ENCODE data around the gene PARP16.

Gene PARP16

DNA sequence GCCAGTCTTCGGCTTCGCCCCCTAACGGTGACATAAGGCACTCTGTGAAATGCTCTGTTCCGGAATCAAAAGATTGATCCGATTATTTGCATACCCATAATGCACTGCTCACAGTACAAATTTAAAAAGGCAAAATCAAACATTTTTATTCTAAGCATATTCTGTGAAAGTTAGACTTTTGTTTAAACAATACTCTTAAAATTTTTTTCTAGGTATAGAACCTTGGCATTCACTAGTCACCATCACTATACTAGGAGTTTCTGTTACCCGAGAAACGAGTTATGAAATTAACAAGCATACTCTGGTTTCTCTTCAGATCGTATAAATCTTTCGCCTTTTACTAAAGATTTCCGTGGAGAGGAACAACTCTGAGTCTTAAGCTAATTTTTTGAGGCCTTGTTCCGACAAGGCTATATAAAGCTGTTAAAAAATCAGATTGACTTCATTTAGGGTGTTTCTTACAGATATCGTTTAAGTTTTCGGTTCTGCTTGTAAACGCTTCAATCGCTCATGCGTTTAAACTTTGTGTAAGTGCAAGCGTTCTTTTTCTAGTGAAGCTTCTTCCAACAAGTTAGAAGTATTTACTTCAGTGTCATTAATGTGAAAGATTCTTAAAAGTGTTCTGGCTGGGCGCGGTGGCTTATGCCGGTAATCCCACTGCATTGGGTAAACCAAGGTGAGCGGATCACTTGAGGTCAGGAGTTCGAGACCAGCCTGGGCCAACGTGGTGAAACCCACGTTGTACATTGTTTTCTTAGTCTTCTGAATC, 17.9 kb upstream of the PARP16 start, which contains the start of gene RNU5B-1 (continued):
- TF ChIP-seq, protein P1, sequence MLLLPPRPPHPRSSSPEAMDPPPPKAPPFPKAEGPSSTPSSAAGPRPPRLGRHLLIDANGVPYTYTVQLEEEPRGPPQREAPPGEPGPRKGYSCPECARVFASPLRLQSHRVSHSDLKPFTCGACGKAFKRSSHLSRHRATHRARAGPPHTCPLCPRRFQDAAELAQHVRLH (tag by site-specific recombination; IDR thresholded peaks at IDR 0.05) = peak; percentile 96
- TF ChIP-seq, protein P2, sequence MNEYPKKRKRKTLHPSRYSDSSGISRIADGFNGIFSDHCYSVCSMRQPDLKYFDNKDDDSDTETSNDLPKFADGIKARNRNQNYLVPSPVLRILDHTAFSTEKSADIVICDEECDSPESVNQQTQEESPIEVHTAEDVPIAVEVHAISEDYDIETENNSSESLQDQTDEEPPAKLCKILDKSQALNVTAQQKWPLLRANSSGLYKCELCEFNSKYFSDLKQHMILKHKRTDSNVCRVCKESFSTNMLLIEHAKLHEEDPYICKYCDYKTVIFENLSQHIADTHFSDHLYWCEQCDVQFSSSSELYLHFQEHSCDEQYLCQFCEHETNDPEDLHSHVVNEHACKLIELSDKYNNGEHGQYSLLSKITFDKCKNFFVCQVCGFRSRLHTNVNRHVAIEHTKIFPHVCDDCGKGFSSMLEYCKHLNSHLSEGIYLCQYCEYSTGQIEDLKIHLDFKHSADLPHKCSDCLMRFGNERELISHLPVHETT (tag by site-specific recombination; IDR thresholded peaks at IDR 0.05) = peak; percentile 90
- peak; percentile 79; the same call in 1 of the 2 replicates for TF ChIP-seq ZNF768 (tag by site-specific recombination; IDR thresholded peaks at IDR 0.05)
- no peak for TF ChIP-seq MEIS1 (CRISPR knock-in tag; IDR thresholded peaks at IDR 0.05; ENCODE audit: borderline replicate concordance)
- no peak for TF ChIP-seq ZNF248 (tag by site-specific recombination; IDR thresholded peaks at IDR 0.05)
- TF ChIP-seq, protein P3, sequence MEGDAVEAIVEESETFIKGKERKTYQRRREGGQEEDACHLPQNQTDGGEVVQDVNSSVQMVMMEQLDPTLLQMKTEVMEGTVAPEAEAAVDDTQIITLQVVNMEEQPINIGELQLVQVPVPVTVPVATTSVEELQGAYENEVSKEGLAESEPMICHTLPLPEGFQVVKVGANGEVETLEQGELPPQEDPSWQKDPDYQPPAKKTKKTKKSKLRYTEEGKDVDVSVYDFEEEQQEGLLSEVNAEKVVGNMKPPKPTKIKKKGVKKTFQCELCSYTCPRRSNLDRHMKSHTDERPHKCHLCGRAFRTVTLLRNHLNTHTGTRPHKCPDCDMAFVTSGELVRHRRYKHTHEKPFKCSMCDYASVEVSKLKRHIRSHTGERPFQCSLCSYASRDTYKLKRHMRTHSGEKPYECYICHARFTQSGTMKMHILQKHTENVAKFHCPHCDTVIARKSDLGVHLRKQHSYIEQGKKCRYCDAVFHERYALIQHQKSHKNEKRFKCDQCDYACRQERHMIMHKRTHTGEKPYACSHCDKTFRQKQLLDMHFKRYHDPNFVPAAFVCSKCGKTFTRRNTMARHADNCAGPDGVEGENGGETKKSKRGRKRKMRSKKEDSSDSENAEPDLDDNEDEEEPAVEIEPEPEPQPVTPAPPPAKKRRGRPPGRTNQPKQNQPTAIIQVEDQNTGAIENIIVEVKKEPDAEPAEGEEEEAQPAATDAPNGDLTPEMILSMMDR (tag by site-specific recombination; IDR thresholded peaks at IDR 0.05) = peak; percentile 89
- TF ChIP-seq ZNF777 (tag by site-specific recombination; IDR thresholded peaks at IDR 0.05; ENCODE audit: borderline replicate concordance) = no peak
- no peak for TF ChIP-seq ZNF837 (tag by site-specific recombination; IDR thresholded peaks at IDR 0.05)
- TF ChIP-seq, protein P4, sequence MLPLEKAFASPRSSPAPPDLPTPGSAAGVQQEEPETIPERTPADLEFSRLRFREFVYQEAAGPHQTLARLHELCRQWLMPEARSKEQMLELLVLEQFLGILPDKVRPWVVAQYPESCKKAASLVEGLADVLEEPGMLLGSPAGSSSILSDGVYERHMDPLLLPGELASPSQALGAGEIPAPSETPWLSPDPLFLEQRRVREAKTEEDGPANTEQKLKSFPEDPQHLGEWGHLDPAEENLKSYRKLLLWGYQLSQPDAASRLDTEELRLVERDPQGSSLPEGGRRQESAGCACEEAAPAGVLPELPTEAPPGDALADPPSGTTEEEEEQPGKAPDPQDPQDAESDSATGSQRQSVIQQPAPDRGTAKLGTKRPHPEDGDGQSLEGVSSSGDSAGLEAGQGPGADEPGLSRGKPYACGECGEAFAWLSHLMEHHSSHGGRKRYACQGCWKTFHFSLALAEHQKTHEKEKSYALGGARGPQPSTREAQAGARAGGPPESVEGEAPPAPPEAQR (tag by site-specific recombination; IDR thresholded peaks at IDR 0.05) = peak; percentile 77
- no peak for TF ChIP-seq ZNF37A (tag by site-specific recombination; IDR thresholded peaks at IDR 0.05)
- TF ChIP-seq, protein P5, sequence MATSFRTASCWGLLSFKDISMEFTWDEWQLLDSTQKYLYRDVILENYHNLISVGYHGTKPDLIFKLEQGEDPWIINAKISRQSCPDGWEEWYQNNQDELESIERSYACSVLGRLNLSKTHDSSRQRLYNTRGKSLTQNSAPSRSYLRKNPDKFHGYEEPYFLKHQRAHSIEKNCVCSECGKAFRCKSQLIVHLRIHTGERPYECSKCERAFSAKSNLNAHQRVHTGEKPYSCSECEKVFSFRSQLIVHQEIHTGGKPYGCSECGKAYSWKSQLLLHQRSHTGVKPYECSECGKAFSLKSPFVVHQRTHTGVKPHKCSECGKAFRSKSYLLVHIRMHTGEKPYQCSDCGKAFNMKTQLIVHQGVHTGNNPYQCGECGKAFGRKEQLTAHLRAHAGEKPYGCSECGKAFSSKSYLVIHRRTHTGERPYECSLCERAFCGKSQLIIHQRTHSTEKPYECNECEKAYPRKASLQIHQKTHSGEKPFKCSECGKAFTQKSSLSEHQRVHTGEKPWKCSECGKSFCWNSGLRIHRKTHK (tag by site-specific recombination; IDR thresholded peaks at IDR 0.05) = no peak
- TF ChIP-seq, protein P6, sequence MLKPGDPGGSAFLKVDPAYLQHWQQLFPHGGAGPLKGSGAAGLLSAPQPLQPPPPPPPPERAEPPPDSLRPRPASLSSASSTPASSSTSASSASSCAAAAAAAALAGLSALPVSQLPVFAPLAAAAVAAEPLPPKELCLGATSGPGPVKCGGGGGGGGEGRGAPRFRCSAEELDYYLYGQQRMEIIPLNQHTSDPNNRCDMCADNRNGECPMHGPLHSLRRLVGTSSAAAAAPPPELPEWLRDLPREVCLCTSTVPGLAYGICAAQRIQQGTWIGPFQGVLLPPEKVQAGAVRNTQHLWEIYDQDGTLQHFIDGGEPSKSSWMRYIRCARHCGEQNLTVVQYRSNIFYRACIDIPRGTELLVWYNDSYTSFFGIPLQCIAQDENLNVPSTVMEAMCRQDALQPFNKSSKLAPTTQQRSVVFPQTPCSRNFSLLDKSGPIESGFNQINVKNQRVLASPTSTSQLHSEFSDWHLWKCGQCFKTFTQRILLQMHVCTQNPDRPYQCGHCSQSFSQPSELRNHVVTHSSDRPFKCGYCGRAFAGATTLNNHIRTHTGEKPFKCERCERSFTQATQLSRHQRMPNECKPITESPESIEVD (tag by site-specific recombination; IDR thresholded peaks at IDR 0.05) = peak; percentile 100
- TF ChIP-seq SP2 (tag by site-specific recombination; IDR thresholded peaks at IDR 0.05) = peak; percentile 37; the same call in 1 of the 2 replicates
- no peak for TF ChIP-seq ZNF174 (tag by site-specific recombination; IDR thresholded peaks at IDR 0.05)
- TF ChIP-seq, protein P7, sequence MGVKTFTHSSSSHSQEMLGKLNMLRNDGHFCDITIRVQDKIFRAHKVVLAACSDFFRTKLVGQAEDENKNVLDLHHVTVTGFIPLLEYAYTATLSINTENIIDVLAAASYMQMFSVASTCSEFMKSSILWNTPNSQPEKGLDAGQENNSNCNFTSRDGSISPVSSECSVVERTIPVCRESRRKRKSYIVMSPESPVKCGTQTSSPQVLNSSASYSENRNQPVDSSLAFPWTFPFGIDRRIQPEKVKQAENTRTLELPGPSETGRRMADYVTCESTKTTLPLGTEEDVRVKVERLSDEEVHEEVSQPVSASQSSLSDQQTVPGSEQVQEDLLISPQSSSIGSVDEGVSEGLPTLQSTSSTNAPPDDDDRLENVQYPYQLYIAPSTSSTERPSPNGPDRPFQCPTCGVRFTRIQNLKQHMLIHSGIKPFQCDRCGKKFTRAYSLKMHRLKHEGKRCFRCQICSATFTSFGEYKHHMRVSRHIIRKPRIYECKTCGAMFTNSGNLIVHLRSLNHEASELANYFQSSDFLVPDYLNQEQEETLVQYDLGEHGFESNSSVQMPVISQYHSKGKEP (tag by site-specific recombination; IDR thresholded peaks at IDR 0.05) = peak; percentile 80
- TF ChIP-seq ZNF555 (tag by site-specific recombination; conservative IDR thresholded peaks at IDR 0.05) = no peak
- no peak for TF ChIP-seq ZNF544 (tag by site-specific recombination; IDR thresholded peaks at IDR 0.05)
- peak; percentile 72 for TF ChIP-seq YY1 (tag by site-specific recombination; IDR thresholded peaks at IDR 0.05)
- TF ChIP-seq ZNF274 (IDR thresholded peaks at IDR 0.05; ENCODE audit: low read length) = no peak
- TF ChIP-seq ZNF274 (tag by site-specific recombination; IDR thresholded peaks at IDR 0.05; ENCODE audit: borderline replicate concordance) = no peak
- TF ChIP-seq ZBTB7A (tag by site-specific recombination; IDR thresholded peaks at IDR 0.05; ENCODE audit: low read depth) = 0 out of 2 replicates have a peak, but pooled peaks have one; percentile 17
- TF ChIP-seq, protein P8, sequence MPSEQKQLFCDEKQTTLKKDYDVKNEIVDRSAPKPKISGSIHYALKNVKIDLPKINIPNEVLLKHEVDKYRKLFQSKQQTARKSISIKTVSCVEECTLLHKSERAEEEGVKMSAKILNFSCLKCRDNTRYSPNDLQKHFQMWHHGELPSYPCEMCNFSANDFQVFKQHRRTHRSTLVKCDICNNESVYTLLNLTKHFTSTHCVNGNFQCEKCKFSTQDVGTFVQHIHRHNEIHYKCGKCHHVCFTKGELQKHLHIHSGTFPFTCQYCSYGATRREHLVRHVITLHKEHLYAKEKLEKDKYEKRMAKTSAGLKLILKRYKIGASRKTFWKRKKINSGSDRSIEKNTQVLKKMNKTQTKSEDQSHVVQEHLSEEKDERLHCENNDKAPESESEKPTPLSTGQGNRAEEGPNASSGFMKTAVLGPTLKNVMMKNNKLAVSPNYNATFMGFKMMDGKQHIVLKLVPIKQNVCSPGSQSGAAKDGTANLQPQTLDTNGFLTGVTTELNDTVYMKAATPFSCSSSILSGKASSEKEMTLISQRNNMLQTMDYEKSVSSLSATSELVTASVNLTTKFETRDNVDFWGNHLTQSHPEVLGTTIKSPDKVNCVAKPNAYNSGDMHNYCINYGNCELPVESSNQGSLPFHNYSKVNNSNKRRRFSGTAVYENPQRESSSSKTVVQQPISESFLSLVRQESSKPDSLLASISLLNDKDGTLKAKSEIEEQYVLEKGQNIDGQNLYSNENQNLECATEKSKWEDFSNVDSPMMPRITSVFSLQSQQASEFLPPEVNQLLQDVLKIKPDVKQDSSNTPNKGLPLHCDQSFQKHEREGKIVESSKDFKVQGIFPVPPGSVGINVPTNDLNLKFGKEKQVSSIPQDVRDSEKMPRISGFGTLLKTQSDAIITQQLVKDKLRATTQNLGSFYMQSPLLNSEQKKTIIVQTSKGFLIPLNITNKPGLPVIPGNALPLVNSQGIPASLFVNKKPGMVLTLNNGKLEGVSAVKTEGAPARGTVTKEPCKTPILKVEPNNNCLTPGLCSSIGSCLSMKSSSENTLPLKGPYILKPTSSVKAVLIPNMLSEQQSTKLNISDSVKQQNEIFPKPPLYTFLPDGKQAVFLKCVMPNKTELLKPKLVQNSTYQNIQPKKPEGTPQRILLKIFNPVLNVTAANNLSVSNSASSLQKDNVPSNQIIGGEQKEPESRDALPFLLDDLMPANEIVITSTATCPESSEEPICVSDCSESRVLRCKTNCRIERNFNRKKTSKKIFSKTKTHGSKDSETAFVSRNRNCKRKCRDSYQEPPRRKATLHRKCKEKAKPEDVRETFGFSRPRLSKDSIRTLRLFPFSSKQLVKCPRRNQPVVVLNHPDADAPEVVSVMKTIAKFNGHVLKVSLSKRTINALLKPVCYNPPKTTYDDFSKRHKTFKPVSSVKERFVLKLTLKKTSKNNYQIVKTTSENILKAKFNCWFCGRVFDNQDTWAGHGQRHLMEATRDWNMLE (tag by site-specific recombination; conservative IDR thresholded peaks at IDR 0.05; ENCODE audit: low read depth) = peak; percentile 36; the same call in 1 of the 2 replicates
- TF ChIP-seq RBAK (tag by site-specific recombination; IDR thresholded peaks at IDR 0.05) = no peak
- TF ChIP-seq GLIS2 (tag by site-specific recombination; IDR thresholded peaks at IDR 0.05) = no peak
